ENCODE data around the gene MRNIP. TPM values are rescaled to one million over a fixed set of nuclear protein-coding genes. Genes with fewer than 3 reads are reported as not detected.

The MRNIP gene
- total RNA-seq, 1 donor from 2014 or later = 13.1 TPM

GRCh38 chr5:179875741-179876609, 17.4 kb upstream of the MRNIP start:
- Histone ChIP-seq H3K36me3 (peaks cover 80% of the 10 kb centered on the region), H3K9me3 (replicated peaks) (no peaks in the 10 kb centered on the region), H3K4me3 (no peak overlapping the region), H3K27me3 (ENCODE audit: low read depth) (no peaks in the 10 kb centered on the region), H3K4me1 (peaks cover 20% of the 10 kb centered on the region), H3K27ac (replicated peaks) (no peak overlapping the region)
- intact Hi-C loops (cut with micrococcal nuclease) = no loop called here
- no peak for TF ChIP-seq CTCF (IDR thresholded peaks at IDR 0.05; ENCODE audit: borderline replicate concordance)
- no peak for DNase-seq

- H3K36me3 ChIP-seq = peaks cover 77% of the 10 kb centered on the region
- H3K9me3 ChIP-seq (replicated peaks) = no peaks in the 10 kb centered on the region
- peaks cover 33% of the 10 kb centered on the region for H3K4me1 ChIP-seq
- no peak overlapping the region for H3K27ac ChIP-seq (replicated peaks)
- no peak for TF ChIP-seq CTCF (IDR thresholded peaks at IDR 0.05; ENCODE audit: borderline replicate concordance)
- no peaks in the 10 kb centered on the region for H3K27me3 ChIP-seq (ENCODE audit: low read depth)
- no peak for DNase-seq
- intact Hi-C loops (cut with micrococcal nuclease) = no loop called here
- H3K4me3 ChIP-seq = no peak overlapping the region
These were observed 16.1 kb upstream of the MRNIP start for GRCh38 chr5:179874536-179875292.

GRCh38 chr5:179874136-179874535, 15.5 kb upstream of the MRNIP start:
- TF ChIP-seq CTCF (IDR thresholded peaks at IDR 0.05; ENCODE audit: borderline replicate concordance) = no peak
- intact Hi-C loops (cut with micrococcal nuclease) = no loop called here
- DNase-seq = no peak

GRCh38 chr5:179873588-179874110, 15.0 kb upstream of the MRNIP start:
- no peak overlapping the region for H3K4me3 ChIP-seq
- H3K27me3 ChIP-seq (ENCODE audit: low read depth) = no peaks in the 10 kb centered on the region
- H3K4me1 ChIP-seq = peaks cover 36% of the 10 kb centered on the region
- intact Hi-C loops (cut with micrococcal nuclease) = no loop called here
- peaks cover 69% of the 10 kb centered on the region for H3K36me3 ChIP-seq
- H3K27ac ChIP-seq (replicated peaks) = peak overlapping the region; percentile 77
- no peaks in the 10 kb centered on the region for H3K9me3 ChIP-seq (replicated peaks)
- no peak for DNase-seq
- no peak for TF ChIP-seq CTCF (IDR thresholded peaks at IDR 0.05; ENCODE audit: borderline replicate concordance)

More at GRCh38 chr5:179874136-179874535, 15.5 kb upstream of the MRNIP start:
- Histone ChIP-seq H3K27ac (replicated peaks) (peak overlapping the region; percentile 77), H3K4me3 (no peak overlapping the region), H3K36me3 (peaks cover 74% of the 10 kb centered on the region), H3K4me1 (peaks cover 36% of the 10 kb centered on the region), H3K9me3 (replicated peaks) (no peaks in the 10 kb centered on the region), H3K27me3 (ENCODE audit: low read depth) (no peaks in the 10 kb centered on the region)

GRCh38 chr5:179872828-179873575, 14.4 kb upstream of the MRNIP start:
- Histone ChIP-seq H3K4me1 (peaks cover 36% of the 10 kb centered on the region), H3K27ac (replicated peaks) (peak overlapping the region; percentile 77), H3K27me3 (ENCODE audit: low read depth) (no peaks in the 10 kb centered on the region), H3K36me3 (peaks cover 62% of the 10 kb centered on the region), H3K9me3 (replicated peaks) (no peaks in the 10 kb centered on the region), H3K4me3 (no peak overlapping the region)
- TF ChIP-seq CTCF (IDR thresholded peaks at IDR 0.05; ENCODE audit: borderline replicate concordance) = no peak
- intact Hi-C loops (cut with micrococcal nuclease) = no loop called here
- no peak for DNase-seq
